ENCODE data around the gene CSF3R. TPM values are rescaled to one million over a fixed set of nuclear protein-coding genes. Genes with fewer than 3 reads are reported as not detected.

The CSF3R gene
- not detected for polyA plus RNA-seq (2013, experiment 1 of 4)
- polyA plus RNA-seq (2013, experiment 2 of 4), result 0.12 TPM
- polyA plus RNA-seq (2013, experiment 3 of 4), result 0.37 TPM
- polyA plus RNA-seq (2013, experiment 4 of 4), result 0.12 TPM

DNA sequence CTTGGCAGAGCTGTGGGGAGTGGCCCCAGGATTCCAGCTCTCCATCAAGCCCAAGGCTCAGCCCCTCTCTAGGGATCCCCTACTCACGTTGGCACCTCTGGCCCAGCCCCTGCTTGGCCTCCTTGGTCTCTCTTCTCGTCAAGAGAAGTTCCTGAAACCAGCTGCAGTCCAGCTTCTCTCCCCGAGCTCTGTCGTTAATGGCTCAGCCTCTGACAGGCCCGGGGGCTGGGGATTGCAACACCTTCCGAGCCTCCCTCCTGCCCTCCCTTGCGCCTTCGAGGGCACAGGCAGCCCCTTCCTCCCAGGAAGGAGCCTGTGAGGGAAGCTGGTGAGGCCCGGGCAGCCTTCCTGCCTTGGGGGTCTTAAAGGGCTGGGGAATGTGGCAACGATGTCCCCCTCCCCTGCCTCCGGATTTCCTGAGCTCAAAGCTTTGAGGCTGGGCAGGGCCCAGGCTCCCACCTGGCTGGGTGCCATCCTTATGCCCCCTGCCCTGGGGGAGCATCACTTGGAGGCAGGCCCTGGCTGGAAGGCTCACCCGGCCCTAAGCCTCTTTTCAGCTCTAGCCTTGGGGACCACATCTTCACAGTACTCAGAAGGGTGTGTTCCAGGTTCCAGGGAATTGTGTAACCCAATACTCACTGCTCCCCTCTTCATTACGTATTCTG lies at the start of gene CSF3R:
TSS of gene CSF3R (minus strand) at position 190 of the 665 bp plus-strand sequence. CDS start 3,417 bp downstream, outside the sequence.
- 78 to 83% methylated on average over 12 to 13 of the region's 13 CpGs for WGBS, 2 experiments
- H3K36me3 ChIP-seq (ENCODE audit: control insufficient read depth, insufficient read depth, low read length), result no peaks in the 10 kb centered on the region
- no peaks in the 10 kb centered on the region for H3K27me3 ChIP-seq (ENCODE audit: control insufficient read depth, insufficient read depth, low read length, poor library complexity, severe bottlenecking)
- H3K4me1 ChIP-seq (ENCODE audit: control insufficient read depth, insufficient read depth, low read length), result no peaks in the 10 kb centered on the region
- no peak within 1 kb of the TSS for H3K27ac ChIP-seq (ENCODE audit: insufficient read depth, low read depth, low read length, poor library complexity, severe bottlenecking)
- H3K4me3 ChIP-seq (ENCODE audit: insufficient read depth, low read depth, low read length), result no peak within 1 kb of the TSS
- H3K9me3 ChIP-seq (ENCODE audit: control insufficient read depth, low read length), result no peaks in the 10 kb centered on the region

DNA sequence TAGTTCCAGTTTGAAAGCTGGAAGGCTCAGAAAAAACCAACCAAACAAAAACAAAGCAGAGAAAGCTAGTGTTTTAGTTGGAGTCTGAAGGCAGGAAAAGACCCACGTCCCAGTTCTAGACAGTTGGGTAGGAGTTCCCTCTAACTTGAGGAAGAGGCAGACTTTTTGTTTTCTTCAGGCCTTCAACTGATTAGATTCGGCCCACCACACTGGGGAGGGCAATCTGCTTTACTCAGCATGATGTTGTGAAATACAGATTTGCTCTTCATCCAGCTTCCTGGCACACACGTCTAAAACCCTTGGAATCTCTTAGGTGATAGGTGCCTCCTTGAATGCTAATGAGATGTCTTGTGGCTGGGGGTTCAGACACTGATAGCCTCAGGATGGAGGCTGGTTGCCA lies 49.1 kb upstream of the CSF3R start:
- Histone ChIP-seq H3K27ac (ENCODE audit: insufficient read depth, low read depth, low read length, poor library complexity, severe bottlenecking) (no peak overlapping the region), H3K27me3 (ENCODE audit: control insufficient read depth, insufficient read depth, low read length, poor library complexity, severe bottlenecking) (no peaks in the 10 kb centered on the region), H3K9me3 (ENCODE audit: control insufficient read depth, low read length) (no peaks in the 10 kb centered on the region), H3K36me3 (ENCODE audit: control insufficient read depth, insufficient read depth, low read length) (no peaks in the 10 kb centered on the region), H3K4me3 (ENCODE audit: insufficient read depth, low read depth, low read length) (no peak overlapping the region), H3K4me1 (ENCODE audit: control insufficient read depth, insufficient read depth, low read length) (no peaks in the 10 kb centered on the region)
- WGBS, 2 experiments, result 80 to 94% methylated on average over 3 of the region's 3 CpGs

DNA sequence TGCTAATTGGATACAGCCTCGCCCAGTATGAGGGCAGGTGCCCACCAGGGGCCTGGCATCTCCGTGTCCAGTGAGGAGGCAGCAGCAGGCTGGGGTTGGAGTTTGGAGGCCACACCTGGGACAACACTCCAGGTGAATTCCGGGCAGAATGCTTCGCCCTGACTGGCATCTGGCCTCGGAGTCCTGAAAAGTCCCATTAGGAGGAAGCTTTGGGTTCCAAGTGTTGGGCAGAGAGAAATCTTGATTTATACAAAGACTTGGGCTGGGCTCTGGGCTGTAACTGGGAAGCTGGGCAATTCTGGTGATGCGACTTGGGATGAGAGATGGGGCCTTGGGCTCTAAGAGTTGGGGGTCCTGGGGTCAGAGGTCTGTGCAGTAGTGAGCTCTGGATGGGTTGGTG lies 48.1 kb upstream of the CSF3R start:
- no peaks in the 10 kb centered on the region for H3K4me1 ChIP-seq (ENCODE audit: control insufficient read depth, insufficient read depth, low read length)
- WGBS, 2 experiments, result 91 to 95% methylated on average over 6 of the region's 6 CpGs
- no peaks in the 10 kb centered on the region for H3K9me3 ChIP-seq (ENCODE audit: control insufficient read depth, low read length)
- no peak overlapping the region for H3K27ac ChIP-seq (ENCODE audit: insufficient read depth, low read depth, low read length, poor library complexity, severe bottlenecking)
- H3K27me3 ChIP-seq (ENCODE audit: control insufficient read depth, insufficient read depth, low read length, poor library complexity, severe bottlenecking), result no peaks in the 10 kb centered on the region
- no peak overlapping the region for H3K4me3 ChIP-seq (ENCODE audit: insufficient read depth, low read depth, low read length)
- no peaks in the 10 kb centered on the region for H3K36me3 ChIP-seq (ENCODE audit: control insufficient read depth, insufficient read depth, low read length)

DNA sequence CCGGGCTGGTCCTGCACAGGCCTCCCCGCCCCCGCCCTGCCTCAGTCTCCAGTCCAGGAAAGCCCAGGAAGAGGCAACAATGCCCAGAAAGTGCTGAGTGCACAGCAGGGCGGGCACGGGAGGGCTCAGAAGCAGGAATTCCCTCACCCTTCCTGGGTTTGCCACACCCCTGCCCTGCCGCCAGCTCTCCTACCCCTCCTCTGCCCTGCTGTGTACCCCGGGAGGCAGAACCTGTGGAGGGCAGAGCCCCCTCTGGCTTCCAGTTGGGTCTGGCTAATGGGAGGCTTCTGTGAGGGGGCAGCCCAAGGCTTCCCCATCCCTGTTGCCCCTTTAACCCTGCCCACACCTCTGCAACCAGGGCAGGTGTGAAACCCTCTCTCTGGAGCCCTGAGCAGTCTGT lies 47.5 kb upstream of the CSF3R start:
- Histone ChIP-seq H3K36me3 (ENCODE audit: control insufficient read depth, insufficient read depth, low read length) (no peaks in the 10 kb centered on the region), H3K27ac (ENCODE audit: insufficient read depth, low read depth, low read length, poor library complexity, severe bottlenecking) (no peak overlapping the region), H3K9me3 (ENCODE audit: control insufficient read depth, low read length) (no peaks in the 10 kb centered on the region), H3K27me3 (ENCODE audit: control insufficient read depth, insufficient read depth, low read length, poor library complexity, severe bottlenecking) (no peaks in the 10 kb centered on the region), H3K4me3 (ENCODE audit: insufficient read depth, low read depth, low read length) (no peak overlapping the region), H3K4me1 (ENCODE audit: control insufficient read depth, insufficient read depth, low read length) (no peaks in the 10 kb centered on the region)
- WGBS, 2 experiments, result 79 to 81% methylated on average over 7 of the region's 7 CpGs

DNA sequence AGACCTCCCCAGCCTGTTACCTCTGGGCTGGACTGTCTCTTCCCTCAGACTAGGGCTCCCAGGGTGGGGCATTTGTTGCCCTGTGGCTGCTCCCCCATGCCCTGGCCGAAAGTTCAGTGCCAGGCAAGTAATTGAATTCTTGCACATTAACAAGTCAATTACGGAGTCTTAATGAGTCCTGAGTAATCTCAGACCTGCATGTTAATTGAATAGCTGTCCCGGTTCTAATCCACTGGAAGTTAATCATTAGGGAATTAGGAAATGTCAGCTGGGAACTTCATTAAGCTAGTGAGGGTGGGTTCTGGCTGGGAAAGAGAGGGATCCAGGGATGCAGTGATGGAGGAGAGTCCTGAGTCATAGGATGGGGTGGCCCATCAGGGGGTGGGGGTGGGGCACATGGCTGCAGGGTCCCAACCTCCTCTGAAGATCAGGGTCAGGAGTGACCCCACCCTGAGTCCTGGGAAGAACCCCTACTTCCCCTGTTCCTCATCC lies 47.1 kb upstream of the CSF3R start:
- H3K4me3 ChIP-seq (ENCODE audit: insufficient read depth, low read depth, low read length), result no peak overlapping the region
- no peaks in the 10 kb centered on the region for H3K9me3 ChIP-seq (ENCODE audit: control insufficient read depth, low read length)
- no peaks in the 10 kb centered on the region for H3K27me3 ChIP-seq (ENCODE audit: control insufficient read depth, insufficient read depth, low read length, poor library complexity, severe bottlenecking)
- 76 to 77% methylated on average over 3 of the region's 3 CpGs for WGBS, 2 experiments
- H3K27ac ChIP-seq (ENCODE audit: insufficient read depth, low read depth, low read length, poor library complexity, severe bottlenecking), result no peak overlapping the region
- H3K36me3 ChIP-seq (ENCODE audit: control insufficient read depth, insufficient read depth, low read length), result no peaks in the 10 kb centered on the region
- no peaks in the 10 kb centered on the region for H3K4me1 ChIP-seq (ENCODE audit: control insufficient read depth, insufficient read depth, low read length)

DNA sequence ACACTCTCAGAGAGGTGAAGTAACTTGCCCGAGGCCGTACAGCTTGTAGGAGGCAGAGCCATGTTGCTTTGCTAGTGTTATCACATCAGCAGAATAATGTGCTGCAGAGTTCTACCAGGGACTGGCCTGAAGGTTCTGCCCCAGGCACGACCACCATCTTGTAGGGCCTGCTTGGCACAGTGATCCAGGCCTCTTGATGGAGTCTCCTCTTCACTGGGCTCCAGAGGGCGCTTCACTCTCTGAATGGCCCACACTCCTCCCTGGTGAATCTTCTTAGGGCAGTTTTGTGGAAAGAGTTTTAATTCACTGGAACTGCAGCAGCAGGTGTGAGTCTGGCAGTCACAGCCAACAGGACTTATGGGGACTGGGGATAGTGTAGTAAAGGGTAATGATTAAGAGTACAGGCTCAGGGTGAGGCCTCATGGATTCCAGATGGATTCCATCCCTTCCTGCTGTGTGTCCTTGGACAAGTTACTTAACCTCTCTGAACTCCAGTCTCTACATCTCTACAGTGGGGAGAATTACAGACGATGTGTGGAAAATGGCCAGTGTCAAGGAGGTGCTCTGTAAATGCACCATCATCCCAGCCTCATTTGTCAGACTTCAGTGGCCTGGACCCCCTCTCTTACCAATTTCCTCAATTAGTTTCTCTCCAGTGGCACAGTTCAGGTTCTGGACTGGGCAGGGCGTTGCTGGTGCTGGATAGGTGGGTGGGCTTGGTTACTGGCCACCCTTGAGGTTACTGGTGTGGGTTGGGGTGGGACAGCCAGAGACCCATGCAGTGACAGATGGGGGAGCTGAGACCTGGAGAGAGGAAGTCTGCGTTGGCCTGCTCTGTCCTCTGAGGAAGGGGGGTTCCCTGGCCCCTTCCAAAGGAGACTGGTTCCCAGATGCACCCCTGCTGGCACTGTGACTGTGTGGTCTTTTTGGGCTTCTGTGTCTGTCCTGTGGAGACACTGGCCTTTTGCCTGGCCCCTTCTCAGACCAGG lies 45.9 kb upstream of the CSF3R start:
- no peaks in the 10 kb centered on the region for H3K9me3 ChIP-seq (ENCODE audit: control insufficient read depth, low read length)
- no peaks in the 10 kb centered on the region for H3K27me3 ChIP-seq (ENCODE audit: control insufficient read depth, insufficient read depth, low read length, poor library complexity, severe bottlenecking)
- H3K4me3 ChIP-seq (ENCODE audit: insufficient read depth, low read depth, low read length), result no peak overlapping the region
- H3K36me3 ChIP-seq (ENCODE audit: control insufficient read depth, insufficient read depth, low read length), result no peaks in the 10 kb centered on the region
- no peak overlapping the region for H3K27ac ChIP-seq (ENCODE audit: insufficient read depth, low read depth, low read length, poor library complexity, severe bottlenecking)
- no peaks in the 10 kb centered on the region for H3K4me1 ChIP-seq (ENCODE audit: control insufficient read depth, insufficient read depth, low read length)
- WGBS, 2 experiments, result 86 to 87% methylated on average over 7 of the region's 7 CpGs

DNA sequence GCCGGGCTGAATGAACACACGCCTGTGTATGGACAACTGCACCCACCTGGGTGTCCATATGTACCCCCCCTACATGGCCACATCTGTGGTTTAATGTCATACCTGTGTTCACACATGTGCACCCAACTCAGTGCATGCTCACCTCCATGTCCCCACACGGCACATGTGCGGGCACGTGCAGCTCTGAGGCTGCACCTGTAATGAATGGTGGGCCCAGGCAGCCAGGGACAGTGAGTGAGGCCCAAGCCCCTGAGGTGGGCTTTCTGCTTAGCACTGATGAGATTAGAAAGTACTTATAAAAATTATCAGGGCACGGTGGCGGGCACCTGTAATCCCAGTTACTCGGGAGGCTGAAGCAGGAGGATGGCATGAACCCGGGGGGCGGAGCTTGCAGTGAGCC lies 42.5 kb upstream of the CSF3R start:
- H3K27me3 ChIP-seq (ENCODE audit: control insufficient read depth, insufficient read depth, low read length, poor library complexity, severe bottlenecking), result no peaks in the 10 kb centered on the region
- WGBS, 2 experiments, result 94 to 96% methylated on average over 10 of the region's 10 CpGs
- no peaks in the 10 kb centered on the region for H3K9me3 ChIP-seq (ENCODE audit: control insufficient read depth, low read length)
- peaks cover 7% of the 10 kb centered on the region for H3K4me1 ChIP-seq (ENCODE audit: control insufficient read depth, insufficient read depth, low read length)
- no peak overlapping the region for H3K27ac ChIP-seq (ENCODE audit: insufficient read depth, low read depth, low read length, poor library complexity, severe bottlenecking)
- no peak overlapping the region for H3K4me3 ChIP-seq (ENCODE audit: insufficient read depth, low read depth, low read length)
- H3K36me3 ChIP-seq (ENCODE audit: control insufficient read depth, insufficient read depth, low read length), result no peaks in the 10 kb centered on the region

DNA sequence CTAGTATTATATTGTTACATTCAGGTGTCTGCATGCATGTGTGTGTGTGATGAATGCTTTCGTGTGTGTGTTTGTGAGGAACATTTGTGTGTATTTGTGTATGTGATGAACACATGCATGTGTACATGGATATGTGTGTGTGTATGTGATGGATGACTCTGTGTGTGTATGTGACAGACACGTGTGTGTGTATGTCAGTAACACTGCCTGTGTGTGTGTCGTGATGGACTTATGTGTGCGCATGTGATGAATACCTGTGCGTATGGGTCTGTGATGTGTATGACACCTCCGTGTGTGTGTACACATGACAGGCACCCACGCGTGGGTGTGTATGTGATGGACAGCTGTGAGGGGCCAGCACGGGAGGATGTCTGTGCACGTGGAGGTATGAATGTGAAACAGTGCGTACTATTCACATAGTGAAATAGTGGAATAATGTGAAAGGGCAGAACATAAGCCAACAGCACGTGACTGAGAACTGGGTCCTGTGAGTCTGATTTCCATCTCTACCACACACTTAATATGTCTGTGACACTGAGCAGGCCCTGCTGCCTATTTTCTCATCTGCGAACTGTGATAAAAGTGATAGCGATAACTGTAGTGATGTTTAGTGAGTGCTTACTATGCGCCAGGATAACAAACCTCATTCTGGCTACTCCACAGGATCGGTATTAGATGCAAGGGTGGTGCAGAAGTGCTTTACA lies 41.8 kb upstream of the CSF3R start:
- no peaks in the 10 kb centered on the region for H3K27me3 ChIP-seq (ENCODE audit: control insufficient read depth, insufficient read depth, low read length, poor library complexity, severe bottlenecking)
- no peaks in the 10 kb centered on the region for H3K9me3 ChIP-seq (ENCODE audit: control insufficient read depth, low read length)
- H3K27ac ChIP-seq (ENCODE audit: insufficient read depth, low read depth, low read length, poor library complexity, severe bottlenecking), result no peak overlapping the region
- peaks cover 13% of the 10 kb centered on the region for H3K4me1 ChIP-seq (ENCODE audit: control insufficient read depth, insufficient read depth, low read length)
- 93 to 94% methylated on average over 16 of the region's 16 CpGs for WGBS, 2 experiments
- no peaks in the 10 kb centered on the region for H3K36me3 ChIP-seq (ENCODE audit: control insufficient read depth, insufficient read depth, low read length)
- no peak overlapping the region for H3K4me3 ChIP-seq (ENCODE audit: insufficient read depth, low read depth, low read length)

DNA sequence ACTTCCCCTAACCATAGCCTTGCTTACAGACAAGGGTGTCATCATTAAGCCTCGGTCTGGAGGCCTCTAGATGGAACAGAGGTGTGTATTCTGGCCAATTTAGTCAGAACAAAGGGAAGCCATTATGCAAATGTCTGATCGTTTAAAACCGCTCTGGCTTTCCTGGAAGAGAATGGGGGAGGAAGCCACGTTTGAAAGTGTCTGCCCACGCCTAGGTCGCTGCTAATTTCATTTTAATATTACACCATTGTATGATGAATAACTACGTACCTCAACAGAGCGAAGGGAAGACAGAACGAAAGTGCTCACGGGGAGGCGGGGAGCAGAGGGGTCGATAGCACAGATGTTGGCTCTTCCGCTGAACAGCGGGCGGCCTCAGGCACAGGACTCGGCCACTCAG lies 41.1 kb upstream of the CSF3R start:
- H3K9me3 ChIP-seq (ENCODE audit: control insufficient read depth, low read length), result no peaks in the 10 kb centered on the region
- H3K4me3 ChIP-seq (ENCODE audit: insufficient read depth, low read depth, low read length), result no peak overlapping the region
- H3K27me3 ChIP-seq (ENCODE audit: control insufficient read depth, insufficient read depth, low read length, poor library complexity, severe bottlenecking), result no peaks in the 10 kb centered on the region
- peaks cover 13% of the 10 kb centered on the region for H3K4me1 ChIP-seq (ENCODE audit: control insufficient read depth, insufficient read depth, low read length)
- no peak overlapping the region for H3K27ac ChIP-seq (ENCODE audit: insufficient read depth, low read depth, low read length, poor library complexity, severe bottlenecking)
- no peaks in the 10 kb centered on the region for H3K36me3 ChIP-seq (ENCODE audit: control insufficient read depth, insufficient read depth, low read length)
- WGBS, 2 experiments, result 73 to 76% methylated on average over 15 to 16 of the region's 16 CpGs

DNA sequence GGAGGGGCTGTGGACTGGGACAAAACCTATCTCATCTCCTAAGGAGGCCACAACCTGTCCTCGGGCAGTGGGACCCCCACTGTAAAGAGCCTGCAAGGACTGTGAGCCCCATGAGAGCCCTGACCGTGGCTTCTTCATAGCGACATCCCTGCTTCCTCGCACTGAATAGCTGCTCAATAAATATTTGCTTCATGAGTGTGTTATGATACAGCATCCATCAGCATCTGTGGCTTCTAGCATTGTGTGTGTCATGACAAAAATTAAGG lies 40.5 kb upstream of the CSF3R start:
- H3K27me3 ChIP-seq (ENCODE audit: control insufficient read depth, insufficient read depth, low read length, poor library complexity, severe bottlenecking), result no peaks in the 10 kb centered on the region
- WGBS, 2 experiments, result 90 to 92% methylated on average over 4 of the region's 4 CpGs
- no peak overlapping the region for H3K27ac ChIP-seq (ENCODE audit: insufficient read depth, low read depth, low read length, poor library complexity, severe bottlenecking)
- no peaks in the 10 kb centered on the region for H3K9me3 ChIP-seq (ENCODE audit: control insufficient read depth, low read length)
- peaks cover 13% of the 10 kb centered on the region for H3K4me1 ChIP-seq (ENCODE audit: control insufficient read depth, insufficient read depth, low read length)
- no peak overlapping the region for H3K4me3 ChIP-seq (ENCODE audit: insufficient read depth, low read depth, low read length)
- no peaks in the 10 kb centered on the region for H3K36me3 ChIP-seq (ENCODE audit: control insufficient read depth, insufficient read depth, low read length)

Measured in ectodermal cell (in vitro differentiated cells).